ENCODE data around the gene FBLIM1. TPM values are rescaled to one million over a fixed set of nuclear protein-coding genes. Genes with fewer than 3 reads are reported as not detected.

Gene FBLIM1, protein sequence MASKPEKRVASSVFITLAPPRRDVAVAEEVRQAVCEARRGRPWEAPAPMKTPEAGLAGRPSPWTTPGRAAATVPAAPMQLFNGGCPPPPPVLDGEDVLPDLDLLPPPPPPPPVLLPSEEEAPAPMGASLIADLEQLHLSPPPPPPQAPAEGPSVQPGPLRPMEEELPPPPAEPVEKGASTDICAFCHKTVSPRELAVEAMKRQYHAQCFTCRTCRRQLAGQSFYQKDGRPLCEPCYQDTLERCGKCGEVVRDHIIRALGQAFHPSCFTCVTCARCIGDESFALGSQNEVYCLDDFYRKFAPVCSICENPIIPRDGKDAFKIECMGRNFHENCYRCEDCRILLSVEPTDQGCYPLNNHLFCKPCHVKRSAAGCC
- 365 and 655 TPM in 2 replicates for total RNA-seq

DNA sequence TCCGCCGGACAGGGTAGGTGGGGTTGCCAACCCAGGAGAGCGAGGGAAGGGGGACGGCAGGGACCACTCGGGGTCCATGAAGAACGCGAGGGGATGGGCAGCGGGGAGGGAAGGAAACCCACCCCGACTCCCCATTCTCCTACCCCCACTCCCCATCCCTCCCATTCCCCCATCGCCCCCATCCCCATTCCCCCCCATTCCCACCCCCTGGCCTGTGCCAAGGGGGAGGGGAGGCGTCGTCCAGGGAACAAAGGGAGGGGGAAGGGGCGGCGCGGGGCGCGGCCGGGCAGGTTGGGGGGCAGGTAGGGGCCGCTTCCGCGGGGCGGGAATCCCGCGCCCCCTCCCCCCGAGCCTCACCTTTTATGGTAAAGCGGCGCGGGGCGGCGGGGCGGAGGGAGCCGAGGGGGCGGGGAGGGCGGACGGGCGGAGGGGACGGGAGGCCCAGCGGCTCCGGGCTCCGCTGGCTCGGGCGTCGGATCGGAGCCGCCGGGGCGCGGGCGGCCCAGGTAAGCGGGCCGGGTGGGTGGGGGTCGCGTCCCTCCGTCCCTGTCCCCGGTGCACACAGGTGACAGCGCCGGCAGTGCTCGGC, at the start of gene FBLIM1:
FBLIM1 (plus strand) TSS at position 453 of the 589 bp plus-strand sequence. CDS start 6,189 bp downstream, outside the sequence.

DNA sequence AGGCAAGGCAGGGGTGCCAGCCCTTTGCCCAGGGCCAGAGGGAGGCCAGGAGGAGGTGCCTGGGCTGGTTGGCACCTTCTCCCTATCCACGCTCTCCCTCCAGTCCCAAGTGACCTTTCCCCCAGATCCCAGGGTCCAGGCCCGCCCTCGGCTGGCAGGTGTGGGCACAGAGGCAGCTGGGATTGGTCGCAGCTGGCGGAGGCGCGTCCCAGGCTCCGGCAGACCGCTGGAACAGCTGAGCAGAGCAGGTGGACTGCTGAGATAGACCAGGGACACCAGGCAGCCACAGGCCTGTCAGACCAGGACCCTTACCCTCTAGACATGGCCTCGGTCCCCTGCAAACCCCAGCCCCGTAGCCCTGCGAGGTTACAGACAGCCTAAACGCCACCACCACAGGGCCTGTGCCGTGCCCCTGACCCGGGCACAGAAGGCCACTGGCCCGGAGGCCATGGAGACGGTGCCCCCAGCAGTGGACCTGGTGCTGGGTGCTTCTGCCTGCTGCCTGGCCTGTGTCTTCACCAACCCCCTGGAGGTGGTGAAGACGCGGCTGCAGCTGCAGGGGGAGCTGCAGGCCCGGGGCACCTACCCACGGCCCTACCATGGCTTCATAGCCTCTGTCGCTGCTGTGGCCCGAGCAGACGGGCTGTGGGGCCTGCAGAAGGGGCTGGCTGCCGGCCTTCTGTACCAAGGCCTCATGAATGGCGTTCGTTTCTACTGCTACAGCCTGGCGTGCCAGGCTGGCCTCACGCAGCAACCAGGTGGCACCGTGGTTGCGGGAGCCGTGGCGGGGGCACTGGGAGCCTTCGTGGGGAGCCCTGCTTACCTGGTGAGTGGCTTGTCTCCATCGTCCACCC, 22.3 kb upstream of the FBLIM1 start, which contains the start of gene SLC25A34:
SLC25A34 (plus strand) TSS at position 221 of the 854 bp plus-strand sequence; CDS start at position 449, 228 bp downstream.

DNA sequence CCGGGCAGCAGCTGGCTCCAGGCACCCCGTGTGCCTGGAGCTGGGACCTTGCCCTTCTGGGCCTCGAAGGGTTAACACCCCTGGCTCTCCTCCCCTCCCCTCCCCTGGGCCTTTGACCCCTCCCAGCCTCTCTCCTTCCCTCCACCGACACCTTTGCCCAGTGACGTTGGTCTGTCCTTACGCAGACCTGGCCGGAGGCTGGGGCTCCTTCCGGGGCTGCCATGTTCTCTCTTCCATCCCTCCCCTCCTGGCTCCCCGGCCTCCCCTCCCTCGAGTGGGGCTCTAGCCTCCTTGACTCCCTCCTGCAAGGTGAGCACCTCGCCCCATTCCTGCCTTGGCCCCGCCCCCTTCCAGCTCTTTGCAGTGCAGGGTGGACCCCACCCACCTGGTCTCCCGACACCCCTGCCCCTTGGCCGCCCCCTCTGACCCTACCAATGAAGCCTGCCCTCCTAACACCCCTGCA, 16.2 kb upstream of the FBLIM1 start, which contains the start of gene TMEM82:
TMEM82 (plus strand) TSS at position 161 of the 463 bp plus-strand sequence; CDS start at position 222, 61 bp downstream.

GRCh38 chr1:15807549-15807948, 49.0 kb downstream of the FBLIM1 start, which contains the start of gene UQCRHL:
TSS of gene UQCRHL (minus strand) at chr1:15807649. CDS start at chr1:15807649, 0 bp downstream.

Other genes with a start within 250 kb of the FBLIM1 start
- gene CASP9, start 234.6 kb upstream of the FBLIM1 start, total RNA-seq: 6.3 and 8.5 TPM in 2 replicates
- 19.3 and 24.5 TPM in 2 replicates for gene DNAJC16, start 231.9 kb upstream of the FBLIM1 start, total RNA-seq
- gene AGMAT, start 173.7 kb upstream of the FBLIM1 start, total RNA-seq: 1.3 TPM in 2 replicates
- 25.2 and 30.3 TPM in 2 replicates for gene DDI2, start 141.3 kb upstream of the FBLIM1 start, total RNA-seq
- 62.9 and 79.4 TPM in 2 replicates for gene PLEKHM2, start 74.5 kb upstream of the FBLIM1 start, total RNA-seq
- 0.33 and 1.1 TPM in 2 replicates for gene SLC25A34, start 22.5 kb upstream of the FBLIM1 start, total RNA-seq
- not detected in 2 replicates for gene TMEM82, start 16.3 kb upstream of the FBLIM1 start, total RNA-seq
- gene UQCRHL, start 48.9 kb downstream of the FBLIM1 start, total RNA-seq: 1.6 and 1.8 TPM in 2 replicates
- 33.0 and 34.6 TPM in 2 replicates for gene SPEN, start 88.9 kb downstream of the FBLIM1 start, total RNA-seq
- gene ZBTB17, start 217.3 kb downstream of the FBLIM1 start, total RNA-seq: 30.1 and 41.5 TPM in 2 replicates
- gene SRARP, start 245.4 kb downstream of the FBLIM1 start, total RNA-seq: not detected in 2 replicates

All from vein endothelial cell (primary cell).